ENCODE data around the gene SLC2A8.
A peak's percentile ranks its signal among the peaks of the same experiment; 100 is the strongest.

SLC2A8 gene

DNA sequence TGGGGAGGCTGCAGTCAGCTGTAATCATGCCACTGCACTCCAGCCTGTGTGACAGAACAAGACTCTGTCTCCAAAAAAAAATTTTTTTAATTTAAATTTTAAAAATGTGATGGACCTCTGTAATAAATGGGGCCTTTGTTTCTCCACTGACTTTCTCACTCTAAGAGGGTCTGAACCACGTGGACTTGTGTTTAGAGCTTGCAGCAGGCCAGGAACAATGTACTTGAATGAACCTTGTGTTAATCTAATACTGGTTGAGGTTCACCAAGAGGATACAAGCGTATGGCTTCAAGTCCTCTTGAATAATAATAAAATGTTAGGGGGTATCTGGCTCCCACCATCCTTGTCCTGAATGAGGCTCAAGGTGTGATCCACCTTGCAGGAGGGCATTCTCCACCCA, 14.4 kb upstream of the SLC2A8 start:
- peak; percentile 46 for DNase-seq

DNA sequence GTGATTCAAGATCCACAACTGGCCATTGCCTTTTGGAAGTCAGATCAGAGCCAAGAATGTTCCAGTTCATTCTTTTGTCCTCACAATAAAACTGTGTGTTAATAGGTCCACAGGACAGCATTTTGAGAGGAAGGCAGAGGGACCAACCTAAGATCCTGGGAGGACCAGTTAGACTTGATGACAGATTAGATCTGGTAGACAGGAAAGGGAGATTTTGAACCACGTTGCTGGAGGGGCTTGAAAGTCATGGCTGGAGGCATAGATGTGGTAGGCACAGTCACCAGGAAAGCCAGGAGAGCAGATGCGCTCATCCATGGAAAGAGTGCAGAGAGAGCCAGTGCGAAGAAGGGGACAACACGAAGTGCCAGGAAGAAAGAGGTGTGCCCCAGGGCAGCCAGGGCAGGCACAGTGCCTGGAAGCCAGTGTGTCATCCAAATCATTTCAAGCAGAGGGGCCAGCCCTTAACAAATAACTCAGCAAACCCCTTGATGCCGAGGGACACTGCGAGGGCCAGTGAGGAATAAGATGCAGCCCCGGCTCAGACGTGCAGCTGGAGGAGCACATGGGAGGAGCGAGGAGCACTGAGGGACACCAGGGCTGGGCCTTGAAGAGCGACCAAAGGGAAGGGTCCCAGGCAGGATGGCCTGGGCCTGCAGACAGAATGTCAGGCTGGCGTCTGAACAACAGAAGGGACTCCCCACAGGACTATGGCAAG, 12.8 kb upstream of the SLC2A8 start:
- peak; percentile 49 for DNase-seq

DNA sequence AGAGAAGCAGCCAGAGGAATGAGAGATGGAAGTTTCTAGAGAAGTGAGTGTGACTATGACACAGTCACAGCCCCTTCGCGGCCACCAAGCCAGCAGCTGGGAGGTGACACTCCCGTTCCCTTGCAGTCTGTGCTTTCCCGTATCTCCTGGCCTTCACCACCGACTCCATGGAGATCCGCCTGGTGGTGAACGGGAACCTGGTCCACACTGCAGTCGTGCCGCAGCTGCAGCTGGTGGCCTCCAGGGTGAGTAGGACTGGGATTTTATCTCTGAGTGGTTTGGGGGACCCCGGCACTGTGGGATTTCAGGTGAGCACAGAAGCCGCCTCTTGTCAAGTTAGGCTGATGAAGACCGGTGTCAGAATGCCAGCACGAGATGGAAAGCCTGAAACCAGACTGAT, 12.1 kb upstream of the SLC2A8 start:
- DNase-seq = peak; percentile 51

DNA sequence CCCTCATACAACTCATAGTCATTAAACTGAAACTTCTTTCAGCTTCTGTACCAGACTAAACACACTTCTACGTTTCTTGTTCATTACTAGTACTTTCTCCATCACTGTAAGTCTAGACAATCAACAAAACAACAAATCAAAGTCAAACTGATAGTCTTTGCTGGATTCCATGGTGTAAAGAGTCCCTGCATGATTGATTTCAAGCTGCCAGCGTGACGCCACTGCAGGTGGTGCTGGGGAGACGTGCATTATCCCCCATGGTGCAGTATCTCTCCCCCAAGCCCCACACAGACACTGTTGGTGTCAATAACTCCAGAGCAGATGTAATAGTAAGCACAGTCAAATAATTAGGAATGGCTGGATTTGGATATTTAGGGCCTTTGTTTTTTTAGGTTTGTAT, 10.7 kb upstream of the SLC2A8 start:
- peak; percentile 43 for DNase-seq

DNA sequence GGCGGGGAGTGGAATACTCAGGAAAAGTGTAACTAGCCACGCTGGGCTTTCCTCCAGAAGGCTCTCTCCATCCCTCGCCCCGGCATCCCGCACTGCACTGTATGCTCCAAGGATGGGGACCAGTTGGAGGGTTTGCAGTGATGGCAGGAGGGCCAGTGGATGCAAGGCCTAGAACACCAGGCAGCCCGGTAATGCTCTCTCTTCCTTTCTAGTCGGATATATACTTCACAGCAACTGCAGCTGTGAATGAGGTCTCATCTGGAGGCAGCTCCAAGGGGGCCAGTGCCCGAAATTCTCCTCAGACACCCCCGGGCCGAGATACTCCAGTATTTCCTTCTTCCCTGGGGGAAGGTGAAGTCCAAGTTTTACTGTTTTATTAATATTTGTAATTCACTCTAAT, 10.0 kb upstream of the SLC2A8 start:
- no peak for DNase-seq

DNA sequence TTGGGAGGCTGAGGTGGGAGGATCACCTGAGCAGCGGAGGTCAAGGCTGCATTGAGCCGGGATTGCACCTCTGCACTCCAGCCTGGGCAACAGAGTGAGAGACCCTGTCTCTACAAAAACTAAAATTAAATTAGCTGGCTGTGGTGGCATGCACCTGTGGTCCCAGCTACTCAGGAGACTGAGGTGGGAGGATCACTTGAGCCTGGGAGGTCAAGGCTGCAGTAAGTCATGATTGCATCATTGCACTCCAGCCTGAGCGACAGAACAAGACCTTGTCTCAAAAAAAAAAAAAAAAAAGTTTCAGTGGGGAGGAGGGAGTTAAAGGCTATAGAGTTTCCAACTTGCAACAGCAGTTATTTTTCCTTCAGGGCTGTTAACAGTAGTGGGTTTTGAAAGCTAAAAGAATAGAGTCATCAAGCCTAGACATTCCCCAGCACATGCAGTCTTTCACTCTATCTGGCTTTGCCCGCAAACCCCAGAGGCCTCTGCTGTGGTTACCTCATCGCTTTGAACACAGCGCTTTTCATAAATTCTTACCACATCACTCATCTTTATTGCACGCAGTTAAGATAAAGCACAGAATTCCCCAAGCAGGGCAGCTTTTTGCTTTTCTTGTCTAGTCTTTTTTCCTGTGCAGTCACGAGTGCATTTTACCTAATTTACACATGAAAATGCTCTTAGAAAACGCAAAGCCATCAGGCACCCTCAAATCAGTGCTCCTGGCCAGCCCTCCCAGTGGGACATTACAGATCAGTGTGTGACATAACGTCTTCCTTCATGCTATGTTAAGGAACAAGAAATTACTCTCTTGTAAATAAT, 8.7 kb upstream of the SLC2A8 start:
- DNase-seq = peak; percentile 86

DNA sequence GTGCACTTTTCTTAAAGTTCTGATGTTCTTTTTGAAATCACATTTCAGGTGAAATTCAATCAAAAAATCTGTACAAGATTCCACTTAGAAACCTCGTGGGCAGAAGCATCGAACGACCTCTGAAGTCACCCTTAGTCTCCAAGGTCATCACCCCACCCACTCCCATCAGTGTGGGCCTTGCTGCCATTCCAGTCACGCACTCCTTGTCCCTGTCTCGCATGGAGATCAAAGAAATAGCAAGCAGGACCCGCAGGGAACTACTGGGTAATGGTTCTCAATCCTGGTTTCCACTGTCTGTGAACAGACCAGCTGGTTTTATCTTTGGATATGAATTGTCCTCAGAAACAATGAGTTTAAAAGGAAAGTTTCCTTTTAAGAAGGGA, 8.1 kb upstream of the SLC2A8 start:
- DNase-seq = no peak

DNA sequence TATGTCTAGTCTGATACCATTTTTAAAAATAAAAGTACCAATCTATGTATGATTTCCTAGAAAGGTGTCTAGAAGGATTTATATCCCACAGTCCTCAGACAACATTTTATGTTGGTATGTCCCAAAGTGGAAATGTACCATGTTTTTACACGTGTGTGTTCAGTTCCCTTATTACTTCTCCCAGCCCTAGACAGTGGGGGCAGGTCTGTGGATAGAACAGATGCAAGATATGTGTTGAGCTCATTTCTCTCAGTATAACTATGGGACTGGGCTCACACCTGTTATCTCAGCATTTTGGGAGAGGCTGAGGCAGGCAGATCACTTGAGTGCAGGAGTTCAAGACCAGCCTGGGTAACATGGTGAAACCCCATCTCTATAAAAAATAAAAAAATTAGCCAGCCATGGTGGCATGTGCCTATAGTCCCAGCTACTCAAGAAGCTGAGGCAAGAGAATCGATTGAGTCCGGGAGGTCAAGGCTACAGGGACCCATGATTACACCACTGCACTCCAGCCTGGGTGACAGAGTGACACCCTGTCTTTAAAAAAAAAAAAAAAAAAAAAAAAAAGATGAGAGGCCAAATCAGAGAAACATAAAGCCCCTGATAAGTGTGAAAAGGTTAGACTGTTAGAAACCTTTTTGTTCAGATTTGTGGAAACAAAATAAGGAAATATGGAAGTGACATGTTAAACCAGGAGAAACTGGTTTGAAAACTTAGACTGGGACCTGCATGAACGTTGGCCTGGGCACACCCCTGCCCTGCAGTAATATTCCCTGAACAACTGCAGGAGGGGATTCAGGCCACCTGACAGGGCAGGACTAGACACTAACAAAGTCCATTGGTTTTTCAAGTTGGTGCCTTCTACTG, 7.4 kb upstream of the SLC2A8 start:
- DNase-seq = no peak

DNA sequence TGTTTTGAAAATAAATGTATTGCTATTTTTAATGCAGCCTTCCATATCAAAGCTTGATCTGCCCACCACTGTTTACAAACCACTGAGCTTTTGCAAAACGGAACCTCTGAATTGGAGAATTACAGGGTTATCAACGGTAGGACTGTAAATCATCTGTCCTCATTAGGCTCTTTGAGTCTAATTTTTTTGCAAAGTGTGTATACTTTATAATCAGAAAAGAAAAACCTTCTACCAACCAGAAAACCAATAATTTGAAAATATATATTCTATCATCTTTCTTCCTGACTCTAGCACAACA, 6.8 kb upstream of the SLC2A8 start:
- no peak for DNase-seq

DNA sequence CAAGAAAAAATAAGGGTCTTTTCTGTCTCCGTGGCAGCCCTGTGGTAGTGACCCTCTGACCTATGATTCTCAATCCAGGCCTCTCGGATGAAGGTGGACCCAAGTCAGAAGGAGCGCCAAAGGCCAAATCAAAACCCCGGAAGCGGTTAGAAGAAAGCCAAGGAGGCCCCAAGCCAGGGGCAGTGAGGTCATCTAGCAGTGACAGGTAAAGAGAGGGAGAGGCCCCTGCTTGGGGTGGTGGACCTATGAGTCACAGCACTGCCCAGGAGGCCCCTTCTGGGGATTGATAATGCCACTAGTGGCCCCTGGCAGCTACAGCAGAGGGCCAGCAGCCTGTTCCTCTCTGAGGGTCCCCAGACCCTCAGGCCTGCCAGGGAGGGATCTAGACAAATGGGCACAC, 6.4 kb upstream of the SLC2A8 start:
- DNase-seq = no peak

DNA sequence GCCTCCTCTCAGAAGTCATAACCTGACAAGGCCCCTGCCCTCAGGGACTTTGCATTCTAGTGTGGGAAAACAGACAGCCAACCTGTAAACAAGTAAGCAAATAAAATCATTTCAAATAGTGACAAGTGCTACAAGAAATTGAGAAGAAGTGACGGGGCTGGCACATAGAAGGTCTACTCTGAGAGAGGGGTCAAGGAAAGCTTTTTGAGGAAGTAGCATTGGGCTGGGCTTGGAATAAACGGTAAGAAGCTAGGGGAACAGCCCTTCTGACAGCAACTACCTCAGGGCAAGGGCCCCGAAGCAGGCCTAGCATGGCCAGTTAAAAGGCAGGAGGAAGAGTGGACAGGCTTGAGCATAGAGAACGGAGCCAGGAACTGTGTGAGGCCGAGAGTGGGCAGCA, 4.8 kb upstream of the SLC2A8 start:
- no peak for DNase-seq

DNA sequence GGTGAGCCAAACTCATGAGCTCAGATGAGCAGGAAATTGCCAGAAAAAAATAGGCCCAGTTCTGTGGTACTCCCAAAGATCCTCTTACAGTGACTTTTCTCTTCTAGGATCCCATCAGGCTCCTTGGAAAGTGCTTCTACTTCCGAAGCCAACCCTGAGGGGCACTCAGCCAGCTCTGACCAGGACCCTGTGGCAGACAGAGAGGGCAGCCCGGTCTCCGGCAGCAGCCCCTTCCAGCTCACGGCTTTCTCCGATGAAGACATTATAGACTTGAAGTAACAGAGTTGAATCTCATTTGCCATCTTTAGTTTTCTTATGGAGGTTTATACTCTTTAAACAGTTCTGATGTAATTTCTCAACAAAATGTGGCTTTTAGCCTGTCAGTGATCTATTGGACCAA, 4.0 kb upstream of the SLC2A8 start:
- DNase-seq = no peak

DNA sequence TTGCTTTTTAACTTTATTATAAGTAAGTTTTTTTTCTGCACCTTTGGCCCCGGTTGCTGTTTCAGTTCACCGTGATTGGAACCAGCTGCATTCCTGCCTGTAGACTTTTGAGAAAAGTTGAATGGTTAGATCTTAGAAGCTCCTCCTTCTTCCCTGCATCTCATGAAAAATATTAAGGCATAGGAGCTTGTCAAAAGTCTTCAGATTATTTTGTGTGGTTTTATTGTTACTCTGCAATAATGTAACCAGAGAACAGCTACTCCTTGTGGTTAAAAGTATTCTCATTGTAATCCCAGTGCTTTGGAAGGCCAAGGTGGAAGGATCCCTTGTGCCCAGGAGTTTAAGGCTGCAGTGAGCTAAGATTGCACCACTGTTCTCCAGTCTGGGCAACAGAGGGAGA, 3.3 kb upstream of the SLC2A8 start:
- DNase-seq = no peak

DNA sequence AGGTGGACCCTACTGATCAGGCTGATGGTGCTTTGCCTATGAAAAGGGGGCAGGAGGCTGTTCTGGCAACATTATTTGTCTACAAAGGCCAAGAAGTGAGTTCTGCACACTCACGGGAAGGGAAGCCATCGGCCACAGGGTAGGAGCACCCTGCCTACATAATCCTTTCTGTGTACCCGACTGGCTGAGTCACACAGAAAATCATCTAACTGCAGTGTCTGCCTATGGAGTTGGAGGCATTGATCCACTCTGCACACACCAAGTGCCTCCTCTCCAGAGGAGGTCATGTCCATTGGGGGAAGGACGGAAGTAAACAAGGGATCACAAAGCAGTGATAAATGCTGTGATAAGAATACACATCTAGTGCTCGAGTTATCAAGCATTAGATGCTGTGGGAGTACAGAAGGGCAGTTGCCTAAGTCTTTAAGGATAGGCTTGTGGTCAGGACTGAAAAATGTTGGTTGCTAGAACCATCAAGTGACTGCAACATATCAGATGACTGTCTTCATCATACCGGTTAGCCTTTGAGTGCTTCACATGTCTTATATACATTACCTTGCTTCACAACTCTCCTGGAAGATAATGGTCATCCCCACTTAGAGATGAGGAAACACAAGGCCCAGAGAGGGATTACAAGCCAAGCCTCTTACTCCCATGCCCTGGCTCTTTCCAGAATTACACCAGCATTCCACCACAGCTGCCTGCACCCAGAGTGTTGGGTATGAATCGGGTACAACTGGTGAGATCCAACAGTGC, 1.3 kb upstream of the SLC2A8 start:
- no peak for DNase-seq

DNA sequence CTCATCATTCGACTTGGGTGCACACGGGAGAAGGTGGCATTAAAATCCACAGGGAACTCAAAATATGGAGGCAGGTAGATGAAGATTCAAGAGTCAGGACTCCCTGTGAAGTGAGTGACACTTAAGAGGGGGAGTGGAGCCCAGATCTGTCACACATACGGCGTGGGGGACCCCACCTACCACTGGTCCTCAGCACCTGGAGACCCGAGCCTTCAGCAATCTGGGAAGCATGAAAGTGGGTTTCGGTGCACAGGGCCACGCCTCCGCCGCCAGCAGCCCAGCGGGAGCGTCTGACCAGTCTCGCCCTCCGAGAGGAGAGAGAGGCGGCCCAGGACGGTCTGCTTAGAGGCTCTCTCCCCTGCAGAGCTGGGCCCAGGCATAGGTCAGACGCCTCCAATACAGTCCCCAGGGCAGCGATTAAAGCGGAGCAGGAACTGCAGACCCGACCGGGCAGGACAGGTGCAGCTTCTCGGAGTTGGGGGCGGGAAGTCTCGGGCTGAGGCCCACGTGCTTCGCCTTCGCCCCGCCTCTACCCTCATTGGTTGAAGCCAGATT, 639 bp upstream of the SLC2A8 start:
- DNase-seq = no peak

DNA sequence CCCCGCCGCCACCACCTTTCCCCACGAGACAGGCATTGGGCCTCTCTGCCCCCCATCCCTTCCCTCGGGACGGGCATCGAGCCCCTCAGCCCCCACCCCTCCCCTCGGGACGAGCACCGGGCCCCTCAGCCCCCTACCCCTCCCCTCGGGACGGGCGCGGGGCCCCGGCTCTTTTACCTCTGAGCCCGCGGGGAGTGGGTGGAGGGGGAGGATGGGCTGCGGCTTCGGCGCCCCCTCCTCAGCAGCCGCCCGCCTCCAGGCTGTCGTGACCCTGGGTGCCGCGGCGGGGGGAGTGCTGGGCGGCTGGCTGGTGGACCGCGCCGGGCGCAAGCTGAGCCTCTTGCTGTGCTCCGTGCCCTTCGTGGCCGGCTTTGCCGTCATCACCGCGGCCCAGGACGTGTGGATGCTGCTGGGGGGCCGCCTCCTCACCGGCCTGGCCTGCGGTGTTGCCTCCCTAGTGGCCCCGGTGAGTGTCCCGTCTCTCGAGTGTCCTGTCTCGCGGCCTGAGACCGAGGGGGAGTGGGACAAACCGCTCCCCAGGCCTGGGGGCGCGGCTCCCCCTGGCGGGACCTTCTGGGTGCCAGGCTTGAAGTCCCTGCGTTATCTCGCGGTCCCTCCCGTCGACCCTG, 791 bp downstream of the SLC2A8 start:
- peak; percentile 81 for DNase-seq

DNA sequence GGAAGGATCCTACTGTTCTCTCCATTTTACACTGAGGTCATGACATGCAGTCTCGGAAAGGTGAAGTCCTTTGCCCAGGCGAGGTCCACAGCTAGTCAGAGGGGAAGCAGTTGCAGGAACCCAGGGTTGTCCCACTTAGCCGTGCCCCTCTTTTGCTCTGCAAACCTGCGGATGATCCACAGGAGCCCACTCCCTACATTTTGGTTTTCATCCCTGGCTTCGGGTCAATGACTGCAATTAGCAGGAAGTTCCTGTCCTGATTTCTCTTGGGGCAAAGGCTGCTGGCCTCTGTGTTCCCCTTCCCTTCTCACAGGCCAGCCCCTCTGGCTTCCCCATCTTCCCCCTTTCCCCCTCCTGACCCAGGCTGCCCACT, 1.3 kb downstream of the SLC2A8 start:
- DNase-seq = no peak

DNA sequence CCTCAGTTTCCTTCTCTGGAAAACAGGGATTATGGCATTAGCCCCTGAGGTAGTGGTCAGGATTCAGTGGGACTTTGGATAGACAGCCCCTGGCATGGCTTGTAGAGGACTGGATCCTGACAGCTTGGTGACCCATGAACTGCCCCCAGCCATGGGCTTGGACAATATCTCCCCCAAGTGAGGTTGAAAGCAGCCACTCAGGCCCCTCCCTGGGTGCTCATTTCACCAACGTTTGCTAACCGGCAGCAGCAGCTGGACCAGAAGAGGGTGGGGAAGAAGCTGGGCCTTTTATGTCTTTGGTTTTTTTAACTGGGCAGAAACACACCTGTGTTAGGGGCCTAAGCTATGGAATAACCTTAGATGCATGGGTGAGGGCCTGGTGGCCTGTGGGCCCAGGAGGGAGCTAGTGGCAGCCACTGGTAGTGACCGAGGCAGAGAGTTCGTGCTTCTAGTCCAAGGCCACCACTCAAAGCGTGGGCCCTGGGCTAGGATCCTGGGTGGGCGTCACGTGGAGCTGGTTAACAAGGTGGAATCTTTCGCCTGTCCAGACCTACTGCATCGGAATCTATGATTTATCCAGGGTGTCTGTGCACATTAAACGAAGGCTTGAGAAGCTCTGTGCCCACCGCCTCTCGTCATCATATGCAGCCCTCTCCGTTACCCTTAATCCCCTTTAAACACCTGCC, 1.9 kb downstream of the SLC2A8 start:
- no peak for DNase-seq

DNA sequence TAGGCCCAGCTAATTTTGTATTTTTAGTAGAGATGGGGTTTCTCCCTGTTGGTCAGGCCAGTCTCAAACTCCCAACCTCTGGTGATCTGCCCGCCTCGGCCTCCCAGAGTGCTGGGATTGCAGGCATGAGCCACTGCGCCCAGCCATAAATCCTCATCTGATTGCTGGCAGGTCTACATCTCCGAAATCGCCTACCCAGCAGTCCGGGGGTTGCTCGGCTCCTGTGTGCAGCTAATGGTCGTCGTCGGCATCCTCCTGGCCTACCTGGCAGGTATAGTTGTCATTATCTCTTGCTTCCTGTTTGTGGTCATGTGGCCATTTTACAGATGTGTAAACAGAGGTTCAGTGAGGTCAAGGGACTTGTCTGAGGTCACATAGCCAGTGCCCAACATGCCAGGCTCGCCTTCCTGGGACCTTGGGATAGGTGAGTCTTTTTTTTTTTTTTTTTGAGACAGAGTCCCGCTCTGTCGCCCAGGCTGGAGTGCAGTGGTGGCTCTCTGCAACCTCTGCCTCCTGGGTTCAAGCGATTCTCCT, 2.8 kb downstream of the SLC2A8 start:
- DNase-seq = no peak

DNA sequence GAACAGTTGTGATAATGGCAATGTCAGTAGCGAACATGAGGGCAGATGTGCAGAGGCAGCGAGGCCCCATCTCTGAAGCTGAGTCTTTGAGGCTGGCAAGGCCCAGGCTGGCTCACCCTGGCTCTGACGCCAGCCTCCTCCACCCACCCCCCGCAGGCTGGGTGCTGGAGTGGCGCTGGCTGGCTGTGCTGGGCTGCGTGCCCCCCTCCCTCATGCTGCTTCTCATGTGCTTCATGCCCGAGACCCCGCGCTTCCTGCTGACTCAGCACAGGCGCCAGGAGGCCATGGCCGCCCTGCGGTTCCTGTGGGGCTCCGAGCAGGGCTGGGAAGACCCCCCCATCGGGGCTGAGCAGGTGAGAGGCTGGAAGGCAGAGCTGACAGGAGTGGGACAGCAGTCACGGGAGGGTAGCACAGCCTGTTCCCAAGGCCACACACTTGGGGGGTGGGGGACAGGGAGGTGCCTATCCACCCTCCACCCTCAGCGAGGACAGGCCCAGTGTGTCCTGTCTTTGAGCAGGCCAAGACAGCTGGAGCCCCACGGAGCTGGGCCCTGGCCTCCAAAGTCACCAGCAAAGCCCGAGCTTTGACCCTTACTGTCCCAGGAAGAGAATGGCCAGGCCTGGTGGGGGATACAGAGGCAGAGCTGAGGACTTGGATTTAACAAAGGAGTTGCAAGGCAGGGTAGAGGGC, 5.6 kb downstream of the SLC2A8 start:
- DNase-seq = no peak
